Body of pancreas (tissue), 4 donors: ENCODE measurements around the gene QSOX1. TPM values are rescaled to one million over a fixed set of nuclear protein-coding genes. Genes with fewer than 3 reads are reported as not detected.

Experiments used
- ATAC-seq: fragments of 150-250 bp; one replicate; pipeline ENCODE4 v1.9.1; 2016
- DNase-seq, 4 donors: peaks; one replicate each; pipeline ENCODE4 v3.0.0-alpha.2; 2019
- H3K27ac ChIP-seq, 4 donors: fragments of 200-600 bp; sonication (generic); 1 replicate in 3 of 4; 2 replicates in 1 of 4; pipeline versions ENCODE4 v1.5.1 to v1.6.1; 2016 to 2019; ENCODE audit warnings: mild to moderate bottlenecking in 1 of 4, mixed read lengths in 1 of 4, moderate library complexity in 1 of 4
- H3K27me3 ChIP-seq, 2 donors: fragments of 200-600 bp; sonication (generic); one replicate each; pipeline ENCODE4 v1.6.0; 2016; ENCODE audit warnings: mild to moderate bottlenecking in 1 of 2
- H3K36me3 ChIP-seq, 2 donors: fragments of 200-600 bp; sonication (generic); replicated peaks in 1 of 2; 2 replicates each; pipeline ENCODE4 v1.5.1; 2016; ENCODE audit warnings: low read depth in 2 of 2; ENCODE audit not compliant: insufficient read depth in 1 of 2
- H3K4me1 ChIP-seq: fragments of 200-600 bp; sonication (generic); one replicate; pipeline ENCODE4 v1.6.0; 2016
- H3K4me3 ChIP-seq, 2 donors: fragments of 200-600 bp; sonication (generic); 1 replicate in 1 of 2; 2 replicates in 1 of 2; pipeline ENCODE4 v1.5.1; 2016 to 2019
- H3K9me3 ChIP-seq, 3 donors: fragments of 200-600 bp; sonication (generic); 1 replicate in 2 of 3; 2 replicates in 1 of 3; pipeline ENCODE4 v1.5.1; 2016
- POLR2A ChIP-seq, 3 donors: fragments of 450-650 bp; IDR thresholded peaks; one replicate each; pipeline ENCODE4 v1.6.1; 2016; ENCODE audit warnings: antibody characterized with exemption in 3 of 3, mild to moderate bottlenecking in 2 of 3
- WGBS, 2 donors: methylation state at CpG; one replicate each; pipeline ENCODE4 v1.1.5; 2017; 5-methylcytosine and 5-hydroxymethylcytosine counted together
- intact Hi-C: fragments of 100-400 bp; cut with DNase I; formaldehyde crosslinking; loops from one replicate; pipeline ENCODE4 v1.15.1; 2023
- total RNA-seq, 2 donors: library from RNA; depleted of rRNA; stranded (reverse); fragments of >200 nt; gene quantifications; one replicate each; pipeline ENCODE4 v1.1.0, GENCODE V29; 2016
- TF ChIP-seq, protein P1 (sequence below), 7 experiments: fragments of 450-650 bp in 4 of 7; fragments of 200-600 bp in 3 of 7; sonication (generic) in 3 of 7; IDR thresholded peaks; one replicate each; pipeline ENCODE4 v1.5.1; 2016 to 2019; ENCODE audit warnings: antibody characterized with exemption in 7 of 7

The QSOX1 gene
- total RNA-seq, 2 donors from 2014 or later, result 61.5 to 192 TPM

GRCh38 chr1:180211860-180212229 is 57.2 kb downstream of the QSOX1 start:
- H3K4me1 ChIP-seq, result no peaks in the 10 kb centered on the region
- WGBS, 2 donors, result 61 to 67% methylated on average over 8 of the region's 8 CpGs
- no peak for DNase-seq
- TF ChIP-seq, protein P1, sequence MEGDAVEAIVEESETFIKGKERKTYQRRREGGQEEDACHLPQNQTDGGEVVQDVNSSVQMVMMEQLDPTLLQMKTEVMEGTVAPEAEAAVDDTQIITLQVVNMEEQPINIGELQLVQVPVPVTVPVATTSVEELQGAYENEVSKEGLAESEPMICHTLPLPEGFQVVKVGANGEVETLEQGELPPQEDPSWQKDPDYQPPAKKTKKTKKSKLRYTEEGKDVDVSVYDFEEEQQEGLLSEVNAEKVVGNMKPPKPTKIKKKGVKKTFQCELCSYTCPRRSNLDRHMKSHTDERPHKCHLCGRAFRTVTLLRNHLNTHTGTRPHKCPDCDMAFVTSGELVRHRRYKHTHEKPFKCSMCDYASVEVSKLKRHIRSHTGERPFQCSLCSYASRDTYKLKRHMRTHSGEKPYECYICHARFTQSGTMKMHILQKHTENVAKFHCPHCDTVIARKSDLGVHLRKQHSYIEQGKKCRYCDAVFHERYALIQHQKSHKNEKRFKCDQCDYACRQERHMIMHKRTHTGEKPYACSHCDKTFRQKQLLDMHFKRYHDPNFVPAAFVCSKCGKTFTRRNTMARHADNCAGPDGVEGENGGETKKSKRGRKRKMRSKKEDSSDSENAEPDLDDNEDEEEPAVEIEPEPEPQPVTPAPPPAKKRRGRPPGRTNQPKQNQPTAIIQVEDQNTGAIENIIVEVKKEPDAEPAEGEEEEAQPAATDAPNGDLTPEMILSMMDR (IDR thresholded peaks at IDR 0.05), result no peak
- H3K9me3 ChIP-seq, result no peaks in the 10 kb centered on the region
- no peaks in the 10 kb centered on the region for H3K27me3 ChIP-seq
- no peak overlapping the region for H3K27ac ChIP-seq
- no peak overlapping the region for H3K4me3 ChIP-seq
- no peaks in the 10 kb centered on the region for H3K36me3 ChIP-seq
- ATAC-seq, result no peak
- intact Hi-C loops, result no loop called here

DNA sequence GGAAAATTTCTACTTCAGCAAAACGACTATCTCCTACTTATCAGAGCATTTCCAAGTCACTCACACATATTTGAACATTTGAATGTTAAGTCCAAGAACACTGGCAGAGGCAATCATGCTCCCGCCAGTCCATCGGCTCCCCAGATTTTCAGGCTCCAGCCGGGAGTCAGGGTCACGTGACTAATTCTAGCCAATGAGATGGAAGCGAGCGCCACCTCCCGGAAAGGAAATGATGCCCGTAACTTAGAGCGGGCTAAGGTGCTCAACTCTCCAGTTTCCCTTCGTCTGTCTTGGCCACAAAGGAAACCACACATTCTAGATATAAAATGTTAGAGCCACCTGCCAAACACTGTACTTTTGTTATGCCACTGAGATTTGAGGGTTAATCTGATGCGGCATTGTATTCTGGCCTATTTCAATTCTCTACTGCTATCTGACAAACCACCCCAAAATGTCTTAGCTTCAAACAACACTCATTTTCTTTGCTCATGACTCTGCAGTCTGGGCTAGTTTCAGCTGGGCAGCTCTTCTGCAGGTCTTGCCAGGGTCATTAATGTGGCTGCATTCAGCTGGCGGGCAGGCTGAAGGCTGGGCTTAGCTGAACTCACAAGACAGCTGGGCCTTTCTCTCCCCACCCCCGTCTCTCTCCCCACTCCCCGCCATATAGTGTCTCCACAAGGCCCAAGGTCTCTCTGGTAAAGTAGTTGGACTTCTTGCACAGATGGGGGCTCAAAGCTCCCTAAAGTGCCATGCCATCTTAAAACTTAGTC is 58.9 kb downstream of the QSOX1 start:
- Histone ChIP-seq H3K27ac (no peak overlapping the region), H3K27me3 (no peaks in the 10 kb centered on the region), H3K4me3 (no peak overlapping the region), H3K9me3 (no peaks in the 10 kb centered on the region), H3K36me3 (no peaks in the 10 kb centered on the region), H3K4me1 (no peaks in the 10 kb centered on the region)
- ATAC-seq (no peak), DNase-seq (no peak)
- intact Hi-C loops, result no loop called here
- TF ChIP-seq, protein P1 (IDR thresholded peaks at IDR 0.05), result no peak
- TF ChIP-seq POLR2A (IDR thresholded peaks at IDR 0.05), result no peak
- 65 to 69% methylated on average over 15 of the region's 15 CpGs for WGBS, 2 donors

- no peak for DNase-seq
- no peak overlapping the region for H3K27ac ChIP-seq
- intact Hi-C loops, result no loop called here
- no peaks in the 10 kb centered on the region for H3K36me3 ChIP-seq
- H3K9me3 ChIP-seq, result no peaks in the 10 kb centered on the region
- WGBS, 2 donors, result 84 to 85% methylated on average over 20 to 22 of the region's 22 CpGs
- TF ChIP-seq, protein P1 (IDR thresholded peaks at IDR 0.05), result no peak
- no peak for TF ChIP-seq POLR2A (IDR thresholded peaks at IDR 0.05)
- no peaks in the 10 kb centered on the region for H3K27me3 ChIP-seq
- no peaks in the 10 kb centered on the region for H3K4me1 ChIP-seq
- no peak for ATAC-seq
- H3K4me3 ChIP-seq, result no peak overlapping the region
Observed at GRCh38 chr1:180215856-180216625, 61.4 kb downstream of the QSOX1 start.

GRCh38 chr1:180217006-180217405 is 62.3 kb downstream of the QSOX1 start:
- DNase-seq (no peak), ATAC-seq (no peak)
- Histone ChIP-seq H3K27ac (no peak overlapping the region), H3K4me1 (no peaks in the 10 kb centered on the region), H3K36me3 (no peaks in the 10 kb centered on the region), H3K4me3 (no peak overlapping the region), H3K27me3 (no peaks in the 10 kb centered on the region), H3K9me3 (no peaks in the 10 kb centered on the region)
- 80 to 86% methylated on average over 7 of the region's 7 CpGs for WGBS, 2 donors
- intact Hi-C loops, result no loop called here
- TF ChIP-seq, protein P1 (IDR thresholded peaks at IDR 0.05), result no peak
- TF ChIP-seq POLR2A (IDR thresholded peaks at IDR 0.05), result no peak
